Activated CD8-positive, alpha-beta memory T cell treated with anti-CD3 and anti-CD28 coated beads for 1 hour (primary cell): ENCODE results near the gene RAD50.
"Not testable (repeated sequence)": the region's sequence is repeated elsewhere in the genome, so short reads cannot be mapped to it uniquely, and the experiment has no call there.

Experiments
- DNase-seq, 2 donors: peaks; one replicate each; pipeline ENCODE4 v3.0.0-alpha.2; 2020; ENCODE audit warnings: low read depth in 1 of 2; ENCODE audit errors: extremely low read depth in 1 of 2

The RAD50 gene

GRCh38 chr5:132628814-132629213 is 72.0 kb downstream of the RAD50 start:
- no peak for DNase-seq

DNA sequence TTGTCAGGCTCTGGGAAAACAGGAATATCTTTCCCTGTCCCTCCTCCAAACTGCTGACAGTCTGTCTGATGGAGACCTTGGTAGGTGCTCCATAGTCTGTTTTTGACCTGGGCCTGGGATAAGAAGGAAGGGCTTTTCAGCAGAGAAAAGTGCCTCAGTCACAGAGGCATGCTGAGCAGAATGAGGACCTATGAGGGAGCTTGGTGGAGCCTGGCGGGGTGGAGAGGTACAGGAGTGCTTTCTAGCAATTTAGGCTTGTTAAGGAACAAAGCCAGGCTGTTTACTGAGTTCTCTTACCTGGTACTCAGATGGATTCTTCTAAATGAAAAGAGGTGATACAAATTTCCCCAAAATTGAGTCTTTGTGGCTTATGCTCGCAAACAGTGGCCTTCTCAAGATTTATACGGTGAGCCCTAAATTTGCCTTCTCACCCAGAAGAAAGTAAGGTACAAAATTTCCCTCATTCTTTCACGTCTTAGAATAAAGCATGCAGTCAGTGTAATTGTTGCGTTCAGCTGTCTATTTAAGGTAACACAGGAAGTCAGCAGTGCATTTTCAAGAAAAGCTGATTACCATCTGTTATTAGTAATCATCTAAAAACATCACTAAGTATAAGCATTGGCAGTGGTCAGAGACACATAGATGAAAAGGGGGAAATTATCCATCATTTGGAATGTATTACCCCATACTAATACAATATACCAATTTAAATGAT is 72.6 kb downstream of the RAD50 start:
- no peak for DNase-seq

DNA sequence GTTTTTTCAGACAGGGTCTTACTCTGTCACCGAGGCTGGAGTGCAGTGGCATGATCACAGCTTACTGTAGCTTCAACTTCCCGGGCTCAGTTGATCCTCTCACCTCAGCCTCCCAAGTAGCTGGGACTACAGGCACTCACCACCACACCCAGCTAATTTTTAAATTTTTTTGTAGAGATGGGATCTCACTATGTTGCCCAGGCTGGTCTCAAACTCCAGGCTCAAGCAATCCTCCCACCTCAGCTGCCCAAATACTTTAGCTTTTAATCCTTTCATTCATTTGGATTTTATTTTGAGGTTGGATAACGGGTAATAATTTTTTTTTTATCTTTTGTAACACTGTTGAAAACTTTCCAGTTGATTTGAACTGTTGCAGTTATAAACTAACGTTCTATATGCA is 76.8 kb downstream of the RAD50 start:
- not testable (repeated sequence) for DNase-seq

- no peak for DNase-seq
Measured at GRCh38 chr5:132635873-132636272, 79.1 kb downstream of the RAD50 start.

- DNase-seq: no peak
Measured at GRCh38 chr5:132637241-132637640, 80.5 kb downstream of the RAD50 start.

GRCh38 chr5:132639706-132640130 is 82.9 kb downstream of the RAD50 start:
- DNase-seq: no peak

DNA sequence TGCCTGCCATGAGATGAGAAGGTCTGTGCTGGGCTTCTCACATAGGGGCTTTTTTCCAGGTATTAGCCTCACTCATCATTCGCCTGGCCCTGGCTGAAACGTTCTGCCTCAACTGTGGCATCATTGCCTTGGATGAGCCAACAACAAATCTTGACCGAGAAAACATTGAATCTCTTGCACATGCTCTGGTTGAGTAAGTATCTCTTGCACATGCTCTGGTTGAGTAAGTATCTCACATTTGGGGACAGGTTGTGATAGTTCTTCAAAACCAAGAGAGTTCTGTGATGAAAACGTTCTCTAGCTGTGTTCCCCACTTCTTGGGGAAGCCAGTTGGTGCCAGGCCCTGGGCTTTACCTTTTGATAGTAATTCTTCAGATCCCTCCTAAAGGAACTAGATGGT is 83.8 kb downstream of the RAD50 start:
- DNase-seq: no peak

- no peak for DNase-seq
Measured at GRCh38 chr5:132641241-132641723, 84.5 kb downstream of the RAD50 start.

- DNase-seq: no peak
Measured at GRCh38 chr5:132641841-132642240, 85.1 kb downstream of the RAD50 start.

- DNase-seq: no peak
Measured at GRCh38 chr5:132644177-132644576, 87.4 kb downstream of the RAD50 start.

DNA sequence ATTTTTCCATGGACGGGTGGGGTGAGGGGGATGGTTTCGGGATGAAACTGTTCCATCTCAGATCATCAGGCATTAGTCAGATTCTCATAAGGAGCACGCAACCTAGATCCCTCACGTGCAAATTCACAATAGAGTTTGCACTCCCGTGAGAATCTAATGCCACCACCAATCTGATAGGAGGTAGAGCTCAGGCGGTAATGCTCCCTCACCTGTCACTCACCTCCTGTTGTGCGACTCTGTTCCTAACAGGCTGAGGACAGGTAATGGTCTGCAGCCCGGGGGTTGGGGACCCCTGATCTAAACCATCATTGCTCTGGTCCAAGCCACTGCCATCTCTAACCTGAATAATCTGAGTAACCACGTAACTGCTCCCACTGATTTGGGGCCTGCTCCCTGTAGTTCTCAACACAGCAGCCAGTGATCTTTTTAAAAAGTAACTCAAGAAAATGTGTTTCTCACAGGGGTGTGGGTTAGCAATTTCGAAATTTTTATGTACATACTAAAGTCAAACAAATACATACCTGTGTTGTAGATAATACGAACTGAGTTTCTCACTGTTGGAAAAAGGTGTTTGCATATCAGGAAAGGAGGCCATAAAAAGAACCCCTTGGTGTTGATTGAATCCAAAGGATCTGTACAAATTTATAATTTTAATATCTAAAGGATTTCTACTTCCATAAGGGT is 89.9 kb downstream of the RAD50 start:
- DNase-seq: no peak

DNA sequence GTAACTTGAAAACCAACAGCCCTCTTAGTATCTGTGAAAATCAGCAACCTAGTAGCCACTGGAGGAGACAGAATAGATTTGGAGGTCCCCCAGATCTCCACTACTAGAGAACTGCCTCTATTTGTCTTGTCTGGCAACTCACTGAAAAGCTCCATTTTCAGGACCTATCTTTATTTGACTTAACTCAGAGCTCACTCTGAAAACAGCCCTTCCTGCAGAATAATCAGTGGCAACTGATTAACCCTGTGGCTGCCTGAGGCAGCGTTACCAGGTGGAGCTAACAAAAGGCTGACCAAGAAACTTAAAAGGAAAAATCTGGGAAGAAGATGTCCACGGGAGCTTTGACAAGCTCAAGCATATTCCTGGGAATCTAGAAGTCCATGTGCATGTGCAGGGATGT is 90.7 kb downstream of the RAD50 start:
- no peak for DNase-seq

GRCh38 chr5:132648355-132648754 is 91.6 kb downstream of the RAD50 start:
- no peak for DNase-seq

DNA sequence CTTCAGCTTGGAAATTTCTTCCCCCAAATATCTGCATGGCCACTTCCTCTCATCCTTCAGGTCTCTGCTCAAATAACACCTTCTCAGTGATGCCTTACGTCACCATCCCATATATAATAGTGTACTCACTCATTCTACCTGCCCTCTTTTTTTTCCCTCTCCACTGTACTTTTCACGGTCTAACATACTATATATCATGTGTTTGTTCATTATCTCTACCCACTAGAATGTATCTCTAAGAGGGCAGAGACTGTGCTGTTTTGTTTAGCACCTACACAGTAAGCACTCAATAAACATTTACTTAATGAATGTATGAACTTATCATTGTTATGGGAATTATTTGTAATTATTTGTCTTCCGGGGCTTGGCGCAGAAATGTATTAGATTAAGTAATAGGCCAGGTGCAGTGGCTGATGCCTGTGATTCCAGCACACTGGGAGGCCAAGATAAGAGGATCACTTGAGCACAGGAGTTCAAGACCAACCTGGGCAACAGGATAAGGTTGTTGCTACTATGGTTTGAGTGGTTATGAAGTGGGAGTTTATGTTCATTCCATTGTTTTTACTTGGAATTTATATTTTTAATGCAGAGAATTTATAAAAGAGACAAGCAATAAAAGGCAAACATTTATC is 95.2 kb downstream of the RAD50 start:
- no peak for DNase-seq

- no peak for DNase-seq
Measured at GRCh38 chr5:132653716-132654115, 96.9 kb downstream of the RAD50 start.

- peak in 1 of 2 donors; percentile 32 for DNase-seq
Measured at GRCh38 chr5:132655821-132656773, 99.3 kb downstream of the RAD50 start.

DNA sequence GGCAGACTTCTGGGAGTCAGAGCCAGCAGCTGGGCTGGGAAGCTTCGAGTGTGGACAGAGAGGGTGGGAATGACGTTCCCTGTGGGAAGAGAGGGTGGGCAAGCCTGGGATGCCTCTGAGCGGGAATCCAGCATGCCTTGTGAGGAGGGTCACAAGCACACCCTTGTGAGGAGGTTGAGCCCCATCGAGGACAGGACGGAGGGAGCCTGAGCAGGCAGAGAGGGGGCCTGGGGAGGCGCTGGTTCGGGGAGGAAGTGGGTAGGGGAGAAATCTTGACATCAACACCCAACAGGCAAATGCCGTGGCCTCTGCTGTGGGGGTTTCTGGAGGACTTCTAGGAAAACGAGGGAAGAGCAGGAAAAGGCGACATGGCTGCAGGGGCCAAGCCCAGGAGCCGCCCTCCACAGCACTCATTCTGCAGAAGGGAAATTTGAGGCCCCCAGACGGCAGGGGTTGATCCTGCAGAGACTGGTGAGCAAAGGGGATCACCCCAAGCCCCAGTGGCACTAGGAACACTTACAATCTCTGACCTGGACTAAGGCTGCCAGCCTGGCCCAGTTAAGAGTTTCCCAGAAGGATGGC is 100.1 kb downstream of the RAD50 start:
- DNase-seq: no peak

DNA sequence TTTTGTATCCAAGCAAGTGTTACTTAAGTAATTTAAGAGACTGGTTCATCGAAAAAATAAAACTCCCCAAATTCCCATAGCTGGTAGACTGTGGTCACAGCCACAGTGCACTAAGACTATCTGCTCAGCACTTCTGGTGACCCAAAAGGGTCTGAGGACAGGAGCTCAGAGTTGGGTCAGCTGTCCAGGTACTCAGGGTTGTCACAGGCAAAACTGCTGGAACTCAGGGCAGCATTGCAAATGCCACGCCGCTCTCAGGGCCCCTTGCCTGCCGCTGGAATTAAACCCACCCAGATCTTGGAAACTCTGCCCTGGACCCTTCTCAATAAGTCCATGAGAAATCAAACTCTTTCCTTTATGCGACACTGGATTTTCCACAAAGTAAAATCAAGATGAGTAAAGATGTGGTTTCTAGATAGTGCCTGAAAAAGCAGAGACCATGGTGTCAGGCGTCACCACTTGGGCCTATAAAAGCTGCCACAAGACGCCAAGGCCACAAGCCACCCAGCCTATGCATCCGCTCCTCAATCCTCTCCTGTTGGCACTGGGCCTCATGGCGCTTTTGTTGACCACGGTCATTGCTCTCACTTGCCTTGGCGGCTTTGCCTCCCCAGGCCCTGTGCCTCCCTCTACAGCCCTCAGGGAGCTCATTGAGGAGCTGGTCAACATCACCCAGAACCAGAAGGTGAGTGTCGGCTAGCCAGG is 101.1 kb downstream of the RAD50 start, which contains the start of gene IL13:
TSS of gene IL13 (plus strand) at position 498 of the 705 bp plus-strand sequence. CDS start at position 512, 14 bp downstream.
- DNase-seq: no peak

- no peak for DNase-seq
Measured at GRCh38 chr5:132658381-132659302, 101.9 kb downstream of the RAD50 start.
